GM23248 (cell line): Measurements from ENCODE around the gene FURIN.

Experiments used
- EZH2 ChIP-seq: fragments of 200-600 bp; sonication (generic); IDR thresholded peaks from 2 replicates; pipeline ENCODE4 v1.6.1; 2018; ENCODE audit warnings: antibody characterized with exemption, mild to moderate bottlenecking; ENCODE audit not compliant: insufficient read depth, poor library complexity, severe bottlenecking
- EZH2phosphoT487 ChIP-seq: fragments of 200-600 bp; sonication (generic); IDR thresholded peaks from 2 replicates; pipeline ENCODE4 v1.6.1; 2018; ENCODE audit warnings: antibody characterized with exemption, moderate library complexity, mild to moderate bottlenecking, low read depth; ENCODE audit not compliant: insufficient read depth

- TF ChIP-seq EZH2 (no peak), EZH2phosphoT487 (no peak)
Measured at GRCh38 chr15:90893175-90894090, 25.0 kb downstream of the FURIN start.
